Progenitor cell of endocrine pancreas (in vitro differentiated cells): ENCODE measurements around the gene MTCH1. TPM values are rescaled to one million over a fixed set of nuclear protein-coding genes. Genes with fewer than 3 reads are reported as not detected.
"Not testable (repeated sequence)": the region's sequence is repeated elsewhere in the genome, so short reads cannot be mapped to it uniquely, and the experiment has no call there.

ENCODE experiments used
- DNase-seq: peaks from one replicate; pipeline ENCODE4 v3.0.0; 2021; ENCODE audit warnings: low spot score; ENCODE audit not compliant: unreplicated experiment
- H3K27ac Mint-ChIP-seq: 2 replicates; pipeline ENCODE4 v1.8.0; 2021; ENCODE audit warnings: mild to moderate bottlenecking, moderate library complexity, mixed read lengths
- H3K27me3 Mint-ChIP-seq: 2 replicates; pipeline ENCODE4 v1.8.0; 2021; ENCODE audit warnings: mixed read lengths
- H3K36me3 Mint-ChIP-seq: 2 replicates; pipeline ENCODE4 v1.8.0; 2022; ENCODE audit warnings: mixed read lengths; ENCODE audit not compliant: insufficient read depth
- H3K4me1 Mint-ChIP-seq: 2 replicates; pipeline ENCODE4 v1.8.0; 2021; ENCODE audit warnings: low read depth, mixed read lengths
- H3K4me3 Mint-ChIP-seq: 2 replicates; pipeline ENCODE4 v1.8.0; 2021; ENCODE audit warnings: low read depth, mild to moderate bottlenecking, moderate library complexity, mixed read lengths
- H3K9me3 Mint-ChIP-seq: 2 replicates; pipeline ENCODE4 v1.8.0; 2021; ENCODE audit warnings: low read depth, mixed read lengths
- total RNA-seq: library from RNA; stranded (reverse); gene quantifications from 2 replicates; pipeline ENCODE4 v1.2.1, GENCODE V29; 2021
- TF ChIP-seq, protein P1 (sequence below): fragments of 200-600 bp; sonication (generic); IDR thresholded peaks from one replicate; pipeline ENCODE4 v1.5.0; 2021; ENCODE audit warnings: antibody characterized with exemption, mild to moderate bottlenecking; ENCODE audit not compliant: unreplicated experiment

MTCH1 gene
- total RNA-seq, 1 donor from 2014 or later: 145 TPM

- Mint-ChIP-seq H3K9me3 (no peaks in the 10 kb centered on the region), H3K36me3 (no peaks in the 10 kb centered on the region), H3K27me3 (peaks cover 17% of the 10 kb centered on the region), H3K27ac (no peak overlapping the region), H3K4me1 (peaks cover 3% of the 10 kb centered on the region), H3K4me3 (no peak overlapping the region)
- TF ChIP-seq, protein P1, sequence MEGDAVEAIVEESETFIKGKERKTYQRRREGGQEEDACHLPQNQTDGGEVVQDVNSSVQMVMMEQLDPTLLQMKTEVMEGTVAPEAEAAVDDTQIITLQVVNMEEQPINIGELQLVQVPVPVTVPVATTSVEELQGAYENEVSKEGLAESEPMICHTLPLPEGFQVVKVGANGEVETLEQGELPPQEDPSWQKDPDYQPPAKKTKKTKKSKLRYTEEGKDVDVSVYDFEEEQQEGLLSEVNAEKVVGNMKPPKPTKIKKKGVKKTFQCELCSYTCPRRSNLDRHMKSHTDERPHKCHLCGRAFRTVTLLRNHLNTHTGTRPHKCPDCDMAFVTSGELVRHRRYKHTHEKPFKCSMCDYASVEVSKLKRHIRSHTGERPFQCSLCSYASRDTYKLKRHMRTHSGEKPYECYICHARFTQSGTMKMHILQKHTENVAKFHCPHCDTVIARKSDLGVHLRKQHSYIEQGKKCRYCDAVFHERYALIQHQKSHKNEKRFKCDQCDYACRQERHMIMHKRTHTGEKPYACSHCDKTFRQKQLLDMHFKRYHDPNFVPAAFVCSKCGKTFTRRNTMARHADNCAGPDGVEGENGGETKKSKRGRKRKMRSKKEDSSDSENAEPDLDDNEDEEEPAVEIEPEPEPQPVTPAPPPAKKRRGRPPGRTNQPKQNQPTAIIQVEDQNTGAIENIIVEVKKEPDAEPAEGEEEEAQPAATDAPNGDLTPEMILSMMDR: no peak
- no peak for DNase-seq
Measured at GRCh38 chr6:36999751-37000125, 13.7 kb upstream of the MTCH1 start.

- H3K27ac Mint-ChIP-seq: no peak overlapping the region
- no peak overlapping the region for H3K4me3 Mint-ChIP-seq
- TF ChIP-seq, protein P1: no peak
- peaks cover 17% of the 10 kb centered on the region for H3K27me3 Mint-ChIP-seq
- no peaks in the 10 kb centered on the region for H3K36me3 Mint-ChIP-seq
- DNase-seq: no peak
- peaks cover 3% of the 10 kb centered on the region for H3K4me1 Mint-ChIP-seq
- no peaks in the 10 kb centered on the region for H3K9me3 Mint-ChIP-seq
Measured at GRCh38 chr6:36999061-36999750, 13.2 kb upstream of the MTCH1 start.

DNA sequence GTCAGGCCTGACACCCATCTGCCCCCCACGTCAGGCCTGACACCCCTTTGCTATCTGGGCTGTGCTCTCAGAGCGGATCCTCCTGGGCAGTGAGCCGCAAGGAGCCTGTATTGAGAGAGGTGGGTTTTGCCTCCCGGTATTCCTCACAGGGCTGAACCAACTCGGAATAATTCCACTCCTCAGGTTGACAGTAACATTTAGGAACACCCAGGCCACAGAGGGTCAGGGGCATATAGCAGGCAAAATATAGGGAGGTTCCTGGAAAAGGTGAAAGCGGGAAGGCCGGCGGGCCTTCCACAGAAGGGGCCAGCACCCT is 12.7 kb upstream of the MTCH1 start:
- Mint-ChIP-seq H3K9me3 (no peaks in the 10 kb centered on the region), H3K36me3 (no peaks in the 10 kb centered on the region), H3K27me3 (peaks cover 20% of the 10 kb centered on the region), H3K27ac (no peak overlapping the region), H3K4me3 (no peak overlapping the region), H3K4me1 (peaks cover 3% of the 10 kb centered on the region)
- DNase-seq: no peak
- TF ChIP-seq, protein P1: no peak

DNA sequence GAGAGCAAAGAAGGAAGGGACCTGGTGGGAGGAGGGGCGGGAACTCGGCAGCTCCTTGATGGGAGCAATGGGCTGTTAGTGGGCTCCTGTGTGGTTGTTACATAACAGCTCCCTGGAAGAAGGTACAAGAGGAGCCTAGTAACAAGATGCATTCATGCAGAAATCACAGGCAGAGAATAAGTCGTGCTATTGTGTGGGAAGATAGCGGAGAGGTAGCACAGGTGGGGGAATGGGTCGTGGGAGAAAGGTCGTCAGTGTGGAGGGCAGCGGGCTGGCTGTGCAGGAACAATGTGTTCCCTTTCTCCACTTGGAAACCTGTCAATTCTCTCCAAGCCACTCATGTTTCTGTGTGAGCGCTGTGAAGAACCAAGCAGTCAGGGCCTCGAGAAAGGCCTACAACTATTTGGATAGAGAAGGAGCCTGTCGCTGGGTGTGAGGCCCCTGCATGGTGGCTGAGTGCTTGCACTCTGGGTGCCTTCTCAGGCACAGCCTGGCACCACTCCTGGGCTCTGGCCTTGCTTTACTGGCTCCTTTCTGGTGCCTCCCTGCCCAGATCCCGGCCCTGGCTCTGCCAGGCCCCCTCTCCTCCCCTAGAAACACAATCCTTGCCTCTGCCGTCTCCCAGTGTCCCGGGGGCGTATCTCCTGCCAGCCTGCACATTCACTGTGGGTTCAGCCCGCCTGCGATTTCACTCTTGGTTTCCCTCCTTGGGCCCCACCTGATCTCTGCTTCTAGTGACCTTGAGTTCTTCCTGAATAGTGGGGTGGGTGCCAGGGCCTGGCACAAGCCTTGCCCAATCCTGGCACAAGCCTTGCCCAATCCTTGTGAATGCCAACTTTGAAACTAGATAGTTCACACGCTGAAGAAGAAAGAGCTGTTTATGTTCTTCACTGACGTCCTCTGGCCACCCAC is 12.1 kb upstream of the MTCH1 start:
- peaks cover 3% of the 10 kb centered on the region for H3K4me1 Mint-ChIP-seq
- no peaks in the 10 kb centered on the region for H3K36me3 Mint-ChIP-seq
- H3K9me3 Mint-ChIP-seq: no peaks in the 10 kb centered on the region
- peaks cover 23% of the 10 kb centered on the region for H3K27me3 Mint-ChIP-seq
- no peak for DNase-seq
- TF ChIP-seq, protein P1: no peak
- H3K4me3 Mint-ChIP-seq: no peak overlapping the region
- no peak overlapping the region for H3K27ac Mint-ChIP-seq

- Mint-ChIP-seq H3K4me1 (peaks cover 11% of the 10 kb centered on the region), H3K27me3 (peaks cover 11% of the 10 kb centered on the region)
- not testable (repeated sequence) for H3K27ac Mint-ChIP-seq, H3K36me3 Mint-ChIP-seq, H3K9me3 Mint-ChIP-seq, DNase-seq, H3K4me3 Mint-ChIP-seq
Measured at GRCh38 chr6:36990401-36990800, 4.4 kb upstream of the MTCH1 start.
